Stimulated activated CD4-positive, alpha-beta T cell treated with anti-CD3 and anti-CD28 coated beads, Interleukin-1b, Interleukin-23, amount 100 ng/mL, for 1 hour (primary cell): Measurements from ENCODE around the gene GOLGA5.
"Not testable (repeated sequence)": the region's sequence is repeated elsewhere in the genome, so short reads cannot be mapped to it uniquely, and the experiment has no call there.

ENCODE experiments used
- DNase-seq, 2 donors: peaks; one replicate each; pipeline ENCODE4 v3.0.0-alpha.2; 2020; ENCODE audit warnings: low read depth in 2 of 2

The GOLGA5 gene

GRCh38 chr14:92793709-92794546, at the start of gene GOLGA5:
Gene GOLGA5, plus strand, starts transcription at chr14:92794305. Its CDS starts 3,133 bp downstream, at chr14:92797438.
- DNase-seq = peak; percentile 95 to 97

- DNase-seq = no peak
These were observed 46.3 kb upstream of the GOLGA5 start for GRCh38 chr14:92747701-92748258.

- DNase-seq = peak; percentile 50 to 57
These were observed 45.7 kb upstream of the GOLGA5 start, which contains the start of gene LGMN for GRCh38 chr14:92748259-92749016. Gene LGMN, minus strand, starts transcription at chr14:92748627. Its CDS starts 15,841 bp downstream, at chr14:92732786.

GRCh38 chr14:92750222-92750728, 43.8 kb upstream of the GOLGA5 start:
- DNase-seq = peak; percentile 9 to 10

GRCh38 chr14:92750994-92751400, 43.1 kb upstream of the GOLGA5 start:
- no peak for DNase-seq

GRCh38 chr14:92751819-92752218, 42.3 kb upstream of the GOLGA5 start:
- DNase-seq = no peak

GRCh38 chr14:92753250-92753649, 40.9 kb upstream of the GOLGA5 start:
- no peak for DNase-seq

GRCh38 chr14:92754966-92755365, 39.1 kb upstream of the GOLGA5 start:
- DNase-seq = no peak

GRCh38 chr14:92755495-92755894, 38.6 kb upstream of the GOLGA5 start:
- no peak for DNase-seq

- DNase-seq = no peak
These were observed 37.7 kb upstream of the GOLGA5 start for GRCh38 chr14:92756446-92756845.

GRCh38 chr14:92759300-92759678, 34.8 kb upstream of the GOLGA5 start:
- no peak for DNase-seq

GRCh38 chr14:92759679-92760523, 34.2 kb upstream of the GOLGA5 start:
- DNase-seq = no peak

- DNase-seq = no peak
These were observed 33.6 kb upstream of the GOLGA5 start for GRCh38 chr14:92760524-92760805.

- DNase-seq = not testable (repeated sequence)
These were observed 30.2 kb upstream of the GOLGA5 start for GRCh38 chr14:92763666-92764631.

- not testable (repeated sequence) for DNase-seq
These were observed 25.9 kb upstream of the GOLGA5 start for GRCh38 chr14:92768236-92768635.

GRCh38 chr14:92768795-92769194, 25.3 kb upstream of the GOLGA5 start:
- DNase-seq = no peak

GRCh38 chr14:92770484-92770883, 23.6 kb upstream of the GOLGA5 start:
- DNase-seq = no peak

GRCh38 chr14:92774572-92774971, 19.5 kb upstream of the GOLGA5 start:
- DNase-seq = no peak

- not testable (repeated sequence) for DNase-seq
These were observed 18.8 kb upstream of the GOLGA5 start for GRCh38 chr14:92775292-92775691.

- not testable (repeated sequence) for DNase-seq
These were observed 15.1 kb upstream of the GOLGA5 start for GRCh38 chr14:92778868-92779565.
